HG02840 (cell line): Measurements from ENCODE around the gene EXPH5.
"Not testable (repeated sequence)": the region's sequence is repeated elsewhere in the genome, so short reads cannot be mapped to it uniquely, and the experiment has no call there.

Experiments used
- ATAC-seq: cut with Tn5 transposase; IDR thresholded peaks from one replicate; pipeline ENCODE4 v1.9.1; 2021; ENCODE audit warnings: mild to moderate bottlenecking, moderate library complexity, moderate number of reproducible peaks; ENCODE audit not compliant: unreplicated experiment, low FRiP score

The EXPH5 gene, protein sequence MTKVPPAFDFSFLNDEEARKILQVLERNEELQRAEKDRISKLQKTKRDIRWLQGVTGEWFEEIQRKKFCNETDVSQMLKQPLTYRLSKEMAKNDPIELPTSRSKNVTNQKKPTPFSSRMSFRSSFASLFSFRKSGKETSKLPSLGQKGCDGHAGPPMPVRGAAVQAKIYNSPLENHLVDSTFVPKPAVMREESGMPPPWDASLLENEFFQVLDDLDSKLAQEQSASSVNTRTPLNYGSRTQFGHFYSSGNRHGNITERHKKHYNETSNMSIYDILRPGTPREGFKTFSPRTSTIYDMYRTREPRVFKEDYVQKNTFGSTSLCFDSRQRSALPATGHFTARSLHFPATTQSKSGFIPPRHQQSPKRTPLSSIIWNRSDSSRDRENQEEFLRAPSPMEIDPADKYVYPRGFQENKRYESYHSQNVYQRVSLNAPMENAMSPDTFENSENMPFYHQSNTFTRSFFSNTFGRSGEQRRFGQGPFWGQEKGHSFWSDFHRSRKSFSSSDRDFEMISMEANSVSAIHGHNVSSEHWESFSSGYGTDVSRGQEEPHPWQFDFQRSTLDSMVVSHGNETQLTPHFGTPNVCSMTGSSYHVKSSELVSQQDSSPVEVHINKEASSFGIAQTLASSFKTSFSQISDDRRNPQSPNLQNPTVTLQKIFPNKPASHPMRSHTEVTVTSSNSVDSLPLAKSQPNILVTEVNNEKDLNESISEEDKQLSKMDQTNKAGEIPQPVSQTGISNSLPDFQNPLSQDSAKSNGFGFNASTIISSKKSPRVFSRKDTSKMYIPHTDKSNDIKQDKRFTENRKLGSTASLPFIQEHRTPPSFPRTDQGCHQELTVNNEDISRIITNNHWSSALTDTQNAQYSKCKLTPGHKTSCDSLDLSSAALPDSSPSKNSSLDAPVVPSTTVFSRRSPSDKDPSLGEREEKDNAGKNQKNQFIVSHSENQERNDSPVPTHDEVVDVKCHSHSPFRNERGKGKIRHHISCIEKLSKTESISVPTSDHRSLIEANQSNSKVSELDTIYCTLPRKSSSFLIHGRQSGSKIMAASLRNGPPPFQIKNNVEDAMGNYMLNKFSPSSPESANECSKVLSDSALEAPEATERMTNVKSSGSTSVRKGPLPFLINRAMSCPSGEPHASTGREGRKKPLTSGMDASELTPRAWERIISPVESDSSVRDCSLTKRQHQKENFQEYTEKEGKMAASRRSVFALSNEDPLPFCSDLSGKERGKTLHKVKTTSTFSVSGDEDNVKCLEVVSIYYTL (N-terminal part only)

DNA sequence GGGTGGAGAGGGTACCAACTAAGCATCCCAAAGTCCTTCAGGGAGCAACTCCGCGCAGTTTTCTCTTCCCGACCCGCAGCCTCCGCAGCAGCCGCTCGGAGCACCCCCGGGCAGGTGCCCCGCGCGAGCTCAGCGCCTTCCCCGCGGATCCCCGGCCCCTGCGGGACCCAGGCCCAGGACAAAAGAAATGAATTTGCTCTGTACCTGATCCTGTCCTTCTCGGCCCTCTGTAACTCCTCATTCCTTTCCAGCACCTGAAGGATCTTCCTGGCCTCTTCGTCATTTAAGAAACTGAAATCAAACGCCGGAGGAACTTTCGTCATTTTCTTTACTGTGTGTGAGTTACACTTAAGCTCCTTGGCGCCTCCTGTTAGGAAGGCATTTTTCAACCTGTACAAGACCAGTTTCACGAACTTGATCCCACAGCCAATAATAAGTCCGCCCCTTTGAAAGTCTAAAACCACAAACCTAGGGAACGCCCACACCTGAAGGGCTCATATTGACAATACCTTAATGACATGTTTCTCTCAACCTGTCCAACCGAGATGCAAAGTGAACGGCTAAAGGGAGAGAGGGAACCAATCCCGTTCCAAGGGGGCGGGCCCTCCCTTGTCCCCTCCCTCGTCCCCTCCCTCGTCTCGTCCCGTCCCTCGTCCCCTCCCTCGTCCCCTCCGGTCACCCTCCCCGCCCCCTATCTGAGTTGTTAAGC, at the start of gene EXPH5:
Gene EXPH5, minus strand, starts transcription at position 555 of the 709 bp plus-strand sequence. Its CDS starts 232 bp downstream, at position 323.
- ATAC-seq = peak; percentile 91

DNA sequence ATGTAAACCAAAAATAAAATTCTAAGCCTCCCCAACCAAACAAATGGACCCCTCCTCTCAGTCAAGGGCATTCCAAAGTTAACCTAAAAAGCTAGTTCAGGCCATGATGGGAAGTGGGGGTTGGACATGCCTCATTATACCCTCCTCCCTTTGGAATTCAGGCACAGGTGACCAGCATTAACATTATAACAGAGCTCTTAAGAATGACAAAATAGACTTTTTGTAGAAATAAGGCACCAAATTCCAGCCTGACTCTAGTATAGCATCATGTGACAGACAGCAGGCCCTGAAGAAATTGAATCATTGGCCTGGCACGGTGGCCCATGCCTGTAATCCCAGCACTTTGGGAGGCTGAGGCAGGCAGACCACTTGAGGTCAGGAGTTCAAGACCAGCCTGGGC, 48.2 kb upstream of the EXPH5 start:
- not testable (repeated sequence) for ATAC-seq

DNA sequence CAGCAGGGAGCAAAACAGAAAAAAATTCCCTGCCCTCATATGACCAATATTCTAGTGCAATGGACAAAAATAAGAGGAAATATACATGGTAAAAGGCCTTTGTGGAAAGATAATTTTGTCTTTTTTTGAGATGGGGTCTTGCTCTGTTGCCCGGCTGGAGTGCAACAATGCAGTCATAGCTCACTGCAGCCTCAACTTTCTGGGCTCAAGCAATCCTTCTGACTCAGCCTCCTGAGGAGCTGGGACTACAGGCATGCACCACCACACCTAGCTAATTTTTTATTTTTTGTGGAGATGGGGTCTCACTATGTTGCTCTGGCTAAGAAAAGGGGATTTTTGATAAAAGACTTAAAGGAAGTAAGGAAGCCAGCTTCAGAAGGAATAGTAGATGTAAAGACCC, 45.6 kb upstream of the EXPH5 start:
- no peak for ATAC-seq

DNA sequence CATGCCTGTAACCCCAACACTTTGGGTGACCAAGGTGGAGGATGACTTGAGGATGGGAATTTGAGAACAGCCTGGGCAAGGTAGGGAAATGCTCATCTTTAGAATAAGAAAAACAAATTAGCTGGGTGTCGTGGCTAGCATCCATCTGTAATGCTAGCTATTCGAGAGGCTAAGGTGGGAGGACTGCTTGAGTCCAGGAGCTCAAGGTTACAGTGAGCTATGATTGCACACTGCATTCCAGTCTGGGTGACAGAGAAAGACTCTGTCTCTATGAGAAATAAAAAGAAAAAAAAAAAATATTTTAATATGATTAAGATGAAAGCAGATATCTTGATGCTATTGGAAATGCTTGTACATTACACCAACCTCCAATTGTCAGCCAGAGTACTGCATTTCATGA, 42.7 kb upstream of the EXPH5 start:
- no peak for ATAC-seq

DNA sequence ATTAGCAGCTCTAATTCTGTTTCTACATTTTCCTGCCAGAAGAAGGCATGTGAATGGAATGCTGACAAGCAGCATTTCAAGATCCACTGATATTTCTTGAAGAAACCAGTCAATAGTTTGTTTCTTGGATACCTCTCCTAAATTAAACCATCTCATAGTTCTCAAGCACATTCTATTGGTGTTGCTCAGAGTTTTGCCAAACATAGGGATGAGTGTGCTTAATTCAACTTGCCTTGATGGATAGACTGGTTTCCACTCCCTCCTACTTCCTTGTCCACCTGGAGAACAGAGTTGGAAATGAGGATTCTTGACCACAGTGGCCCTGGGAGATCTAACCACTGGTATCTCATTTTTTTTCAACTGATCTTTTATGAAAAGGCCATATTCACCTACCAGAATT, 41.5 kb upstream of the EXPH5 start:
- no peak for ATAC-seq

DNA sequence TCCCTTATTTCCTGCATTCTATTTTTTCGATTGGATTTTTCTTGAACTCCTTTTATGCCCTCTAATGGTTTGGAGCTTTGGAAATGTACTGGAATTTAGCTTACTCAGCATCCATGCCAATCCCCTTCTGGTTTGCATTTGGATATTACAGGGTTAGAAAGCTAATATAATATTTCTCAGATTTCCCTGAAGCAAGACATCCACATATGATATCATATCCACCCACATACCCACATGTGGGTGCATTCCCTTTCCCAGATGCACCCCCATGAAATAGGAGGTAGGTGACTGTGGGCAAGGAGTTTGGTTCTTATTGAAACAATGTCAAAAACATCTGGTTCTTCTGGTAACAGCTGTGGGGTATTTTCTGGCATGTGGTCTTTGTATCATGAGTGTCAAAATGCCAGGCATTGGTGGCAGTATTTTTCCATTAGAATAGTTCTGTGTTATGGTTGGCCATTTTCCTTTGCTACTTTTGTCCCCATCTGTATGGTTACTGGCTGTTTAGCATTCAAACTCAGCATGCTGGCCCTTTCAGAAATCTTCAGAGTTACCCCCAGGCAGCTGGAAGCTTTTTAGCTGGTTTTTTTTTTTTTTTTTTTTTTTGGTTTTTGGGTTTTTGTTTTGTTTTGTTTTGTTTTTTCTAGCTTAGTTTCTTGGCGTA, 38.6 kb upstream of the EXPH5 start:
- ATAC-seq = no peak

DNA sequence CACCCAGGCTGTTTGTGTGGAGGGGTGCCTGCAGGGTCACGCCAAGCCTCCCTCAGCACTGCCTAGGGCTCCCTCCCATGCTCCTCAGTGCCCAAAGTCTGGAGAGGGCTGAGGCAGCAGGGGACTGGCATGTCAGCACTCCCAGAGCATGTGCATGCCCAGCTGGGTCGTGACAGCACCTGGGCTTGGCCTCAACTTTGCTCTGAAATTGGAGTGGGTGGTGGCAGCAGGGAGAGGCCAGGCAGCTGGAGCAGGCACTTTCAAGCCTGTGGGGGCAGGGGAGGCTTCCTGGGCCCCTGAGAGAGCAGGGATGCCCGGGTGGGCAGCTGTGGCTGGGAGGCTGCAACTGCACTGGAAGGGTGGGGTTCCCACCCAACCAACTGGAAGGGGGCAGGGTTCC, 35.7 kb upstream of the EXPH5 start:
- no peak for ATAC-seq

DNA sequence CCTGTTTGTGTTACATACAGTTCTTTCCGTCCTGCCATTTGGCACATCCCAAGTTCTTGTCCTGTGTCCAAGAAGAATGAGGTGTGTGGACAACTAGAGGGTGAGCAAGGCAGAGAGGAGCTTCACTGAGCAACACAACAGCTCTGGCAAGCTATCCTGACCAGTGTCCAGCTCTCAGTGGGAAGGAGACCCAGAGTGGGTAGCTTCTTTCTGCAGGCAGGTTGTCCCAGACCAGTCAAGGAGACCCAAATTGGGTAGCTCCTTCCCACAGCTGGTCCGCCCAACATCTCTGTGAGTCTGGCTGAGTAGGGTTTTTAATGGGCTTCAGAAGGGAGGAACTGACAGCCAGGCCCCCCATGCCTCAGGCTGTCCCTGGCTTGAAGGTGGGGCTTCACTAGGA, 35.2 kb upstream of the EXPH5 start:
- no peak for ATAC-seq

DNA sequence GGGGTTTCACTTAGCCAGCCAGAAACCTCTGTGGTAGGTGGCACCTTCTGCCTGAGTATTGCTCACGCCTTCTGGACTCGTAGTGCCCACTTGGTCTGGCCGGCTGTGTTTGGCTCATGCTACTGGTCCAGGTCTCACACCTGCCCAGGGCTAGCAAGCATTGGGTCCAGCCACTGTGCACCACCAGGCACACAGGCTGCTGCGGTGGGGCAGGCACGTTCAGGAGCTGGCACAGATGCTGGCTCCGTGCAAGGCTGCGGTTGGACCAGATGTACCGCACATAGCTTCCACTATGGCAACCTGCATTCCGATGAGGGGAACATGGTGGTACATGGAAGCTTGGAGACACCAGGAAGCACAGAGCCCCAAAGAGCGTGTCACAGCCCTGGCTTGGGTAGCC, 34.8 kb upstream of the EXPH5 start:
- ATAC-seq = no peak

DNA sequence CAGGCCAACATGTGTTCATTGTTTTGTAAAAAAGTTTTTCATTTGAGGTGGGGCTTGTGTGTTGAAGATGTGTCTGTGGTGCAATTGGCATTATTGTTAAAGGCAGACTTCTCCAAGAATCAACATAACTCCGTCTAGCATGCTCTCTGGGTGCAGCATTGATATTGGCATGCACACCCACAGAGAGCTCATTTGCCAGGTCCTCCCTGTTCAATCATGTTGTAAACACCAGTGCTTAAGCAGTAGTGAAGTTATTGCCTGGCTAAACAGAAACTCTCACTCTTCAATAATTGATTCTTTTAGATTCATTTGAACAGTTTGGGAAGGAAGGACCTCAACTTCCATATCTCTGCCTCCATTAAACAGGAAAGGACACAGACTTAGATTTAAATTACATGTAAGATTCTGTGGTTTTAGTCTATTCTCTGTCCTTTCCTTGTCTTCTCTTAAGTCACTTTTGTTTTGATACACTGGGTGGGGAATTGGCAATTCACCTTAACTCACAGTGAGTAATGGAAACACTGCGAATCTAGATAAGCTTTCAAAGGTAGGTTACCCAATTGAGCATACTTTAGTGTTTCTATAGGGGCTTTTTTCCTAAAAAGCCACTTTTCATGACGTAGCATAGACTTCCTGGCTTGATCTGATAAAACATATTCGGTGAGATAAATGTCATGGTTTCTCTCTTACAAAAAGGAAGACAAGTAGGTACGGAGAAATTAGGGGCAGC, 30.8 kb upstream of the EXPH5 start:
- ATAC-seq = no peak

DNA sequence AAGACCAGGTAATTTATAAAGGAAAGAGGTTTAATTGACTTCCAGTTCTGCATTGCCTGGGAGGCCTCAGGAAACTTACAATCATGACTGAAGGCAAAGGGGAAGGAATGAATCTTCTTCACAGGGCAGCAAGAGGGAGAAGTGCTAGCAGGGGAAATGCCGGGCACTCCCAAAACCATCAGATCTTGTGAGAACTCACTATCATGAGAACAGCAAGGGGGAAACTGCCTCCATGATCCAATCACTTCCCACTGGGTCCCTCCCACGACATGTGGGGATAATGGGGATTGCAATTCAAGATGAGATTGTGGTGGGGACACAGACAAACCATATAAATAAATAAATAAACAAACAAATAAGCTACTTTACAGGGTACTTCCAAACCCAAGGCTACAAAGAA, 28.8 kb upstream of the EXPH5 start:
- no peak for ATAC-seq

DNA sequence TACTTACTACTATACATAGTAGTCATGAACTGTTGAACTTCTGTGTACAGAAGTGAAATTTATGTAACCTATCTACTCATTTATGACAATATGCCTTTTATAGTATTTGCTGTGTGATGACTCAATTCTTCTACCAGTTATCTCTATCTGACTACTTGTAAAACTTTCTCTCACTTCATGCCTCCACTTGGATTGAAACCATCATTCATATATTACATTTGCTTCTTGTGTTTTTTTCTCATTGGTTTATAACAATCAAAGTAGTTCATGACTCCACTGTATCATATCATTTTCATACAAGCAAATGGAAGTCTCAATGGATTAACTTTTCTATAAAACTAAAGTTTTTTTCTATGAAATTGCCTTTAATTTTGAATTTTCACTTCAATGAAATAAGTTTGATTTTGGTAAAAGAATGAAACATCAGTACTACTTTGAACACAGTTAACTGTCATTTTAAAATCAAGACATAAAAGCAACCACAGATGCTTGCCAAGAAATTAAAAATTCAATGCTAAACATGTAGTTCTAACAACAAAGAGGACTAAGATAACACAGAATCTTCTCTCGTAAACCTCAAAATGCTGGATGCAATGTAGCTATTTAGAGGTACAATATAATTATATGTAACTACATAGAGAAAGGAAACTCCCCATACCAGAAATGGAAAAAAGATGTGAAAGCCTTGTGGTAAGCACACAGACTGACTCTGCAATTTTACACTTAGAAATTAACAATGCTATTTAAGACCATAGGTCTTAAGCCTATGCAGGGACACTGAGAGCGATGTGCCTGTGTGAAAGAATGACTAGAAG, 27.6 kb upstream of the EXPH5 start:
- ATAC-seq = peak; percentile 88

DNA sequence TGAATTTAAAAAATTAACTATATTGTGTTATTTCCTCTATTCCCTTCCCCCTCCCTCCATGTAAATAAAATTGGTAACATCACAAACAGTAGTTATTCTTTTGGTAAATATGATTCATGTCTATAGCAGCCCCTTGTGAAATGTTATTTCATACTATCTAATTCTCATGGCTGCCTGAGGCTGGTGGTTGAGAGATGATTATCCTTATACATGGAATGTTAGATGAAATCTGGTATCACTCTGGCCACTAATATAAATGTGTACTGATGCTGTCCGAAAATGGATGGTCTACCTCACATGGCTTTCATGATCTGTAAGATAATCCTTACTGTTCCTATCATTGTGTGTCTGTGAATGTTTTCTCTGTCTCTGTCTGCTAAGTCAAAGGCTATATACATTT, 25.0 kb upstream of the EXPH5 start:
- ATAC-seq = no peak

DNA sequence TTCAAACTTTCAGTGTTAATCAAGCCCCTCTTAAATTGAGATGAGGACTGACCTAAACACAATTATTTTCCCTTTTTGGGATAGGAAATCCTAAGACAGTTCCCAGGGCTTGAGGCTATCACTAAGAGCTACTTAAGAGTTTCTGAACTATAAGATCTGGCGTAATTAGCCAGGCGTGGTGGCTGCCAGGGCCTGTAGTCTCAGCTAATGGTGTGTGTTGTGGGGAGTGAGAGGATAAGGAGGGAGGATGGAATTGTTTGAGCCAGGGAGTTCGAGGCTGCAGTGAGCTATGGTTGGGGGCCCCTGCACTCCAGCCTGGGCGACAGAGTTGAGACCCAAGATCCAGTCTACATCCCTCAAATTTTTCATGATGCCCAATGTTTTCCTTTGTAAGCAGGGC, 23.5 kb upstream of the EXPH5 start:
- ATAC-seq = no peak

DNA sequence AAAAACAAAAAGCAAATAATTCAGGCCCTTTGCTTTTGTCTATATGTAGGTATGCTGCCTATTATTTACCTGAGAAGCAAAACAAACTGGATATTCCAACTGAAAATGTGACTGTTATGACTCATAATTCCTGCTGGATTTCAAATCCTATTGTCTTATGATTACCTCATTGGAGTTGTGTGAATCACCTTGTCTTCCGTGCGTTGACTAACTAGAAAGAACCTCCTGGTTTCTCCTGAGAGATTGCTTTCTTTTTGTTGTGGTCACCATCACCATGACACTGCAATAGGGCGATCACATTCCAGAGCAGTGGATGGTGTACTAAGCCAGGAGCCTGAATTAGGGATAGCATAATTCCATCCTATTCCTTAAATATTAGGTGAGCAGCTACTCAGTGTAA, 23.0 kb upstream of the EXPH5 start:
- ATAC-seq = no peak

DNA sequence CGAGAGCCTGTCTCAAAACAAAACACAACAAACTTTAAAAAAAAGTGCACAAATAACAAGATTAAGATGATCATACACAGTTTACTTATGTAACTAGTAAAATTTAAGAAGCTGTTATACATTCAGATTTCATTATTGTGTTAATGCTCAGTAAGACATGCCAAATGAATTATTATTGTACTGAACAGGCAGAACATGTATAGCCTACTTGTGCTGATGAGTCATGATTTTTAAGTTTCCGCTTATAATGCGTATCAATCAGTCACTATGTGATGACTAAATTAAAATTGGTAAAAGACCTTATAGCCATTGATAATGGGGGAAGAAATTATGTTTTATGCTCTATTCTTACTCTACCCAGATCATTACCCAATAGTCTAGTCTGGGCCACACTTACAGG, 20.5 kb upstream of the EXPH5 start:
- no peak for ATAC-seq

DNA sequence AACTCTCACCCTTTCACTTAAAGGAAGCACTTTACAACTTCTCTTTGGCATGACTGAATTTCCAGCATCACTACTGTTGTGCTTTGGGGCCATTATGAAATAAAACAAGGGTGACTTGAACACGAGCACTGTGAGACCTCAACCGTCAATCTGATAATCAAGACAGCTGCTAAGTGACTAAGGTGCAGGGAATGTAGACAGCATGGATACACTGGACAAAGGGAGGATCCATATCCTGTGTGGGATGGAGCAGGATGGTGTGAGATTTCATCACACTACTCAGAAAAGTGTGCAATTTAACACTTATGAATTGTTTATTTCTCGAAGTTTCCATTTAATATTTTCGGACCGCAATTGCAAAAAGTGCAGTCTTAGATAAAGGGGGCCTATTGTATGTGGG, 16.1 kb upstream of the EXPH5 start:
- no peak for ATAC-seq

DNA sequence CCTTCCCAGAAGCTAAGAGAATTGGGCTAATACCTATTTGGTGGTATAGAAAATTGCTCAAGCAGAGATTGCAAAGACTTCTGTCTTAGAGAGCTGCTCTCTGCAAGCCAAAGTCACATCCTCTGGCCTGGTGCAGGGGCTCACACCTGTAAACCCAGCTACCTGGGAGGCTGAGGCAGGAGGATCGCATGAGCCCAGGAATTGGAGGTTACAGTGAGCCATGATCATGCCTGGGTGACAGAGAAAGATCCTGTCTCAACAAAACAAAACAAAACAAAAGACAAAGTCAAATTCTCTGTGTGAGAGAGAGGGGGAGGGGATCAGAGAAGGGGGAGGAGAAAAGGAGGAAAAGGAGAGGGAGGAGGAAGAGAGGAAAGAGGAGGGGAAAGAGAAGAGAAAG, 15.0 kb upstream of the EXPH5 start:
- no peak for ATAC-seq
